Fibroblast of villous mesenchyme (primary cell): ENCODE results near the gene NRG4. TPM values are rescaled to one million over a fixed set of nuclear protein-coding genes. Genes with fewer than 3 reads are reported as not detected.
"Not testable (repeated sequence)": the region's sequence is repeated elsewhere in the genome, so short reads cannot be mapped to it uniquely, and the experiment has no call there.

ENCODE experiments used
- DNase-seq: peaks from one replicate; pipeline ENCODE4 v3.0.0-alpha.2; 2010; ENCODE audit warnings: low read depth
- H3K4me3 ChIP-seq: 2 replicates; pipeline ENCODE4 v1.5.1; 2011; ENCODE audit warnings: low read depth, mild to moderate bottlenecking, low read length
- total RNA-seq: library from RNA; depleted of rRNA; stranded (reverse); fragments of >200 nt; gene quantifications from 2 replicates; pipeline ENCODE4 v1.2.3, GENCODE V29; 2012
- TF ChIP-seq, protein P1 (sequence below): IDR thresholded peaks from 2 replicates; pipeline ENCODE4 v1.5.1; 2012; ENCODE audit warnings: low read depth, mild to moderate bottlenecking, low read length; ENCODE audit not compliant: insufficient read depth

Gene NRG4
- total RNA-seq, 1 donor, result under 0.01 TPM

DNA sequence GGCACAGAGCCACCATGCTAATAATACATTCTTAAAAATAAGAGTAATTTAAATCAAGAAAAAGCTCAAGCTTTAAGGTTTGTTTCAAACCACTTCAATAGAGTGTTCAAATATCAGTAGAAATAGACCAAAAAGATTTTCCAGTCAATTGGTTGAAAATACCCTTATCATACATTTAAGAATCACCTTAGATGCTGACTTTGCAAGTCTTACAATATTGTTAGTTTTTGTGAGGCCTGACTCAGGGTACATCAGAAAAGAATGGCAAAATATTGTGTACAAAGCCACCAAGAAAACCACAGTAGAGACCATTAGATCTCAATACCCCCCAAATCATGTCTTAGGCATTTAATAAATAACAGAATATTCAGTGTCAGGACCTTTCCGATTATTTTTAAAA, 19.8 kb upstream of the NRG4 start:
- H3K4me3 ChIP-seq, result no peak overlapping the region
- DNase-seq, result no peak
- TF ChIP-seq, protein P1, sequence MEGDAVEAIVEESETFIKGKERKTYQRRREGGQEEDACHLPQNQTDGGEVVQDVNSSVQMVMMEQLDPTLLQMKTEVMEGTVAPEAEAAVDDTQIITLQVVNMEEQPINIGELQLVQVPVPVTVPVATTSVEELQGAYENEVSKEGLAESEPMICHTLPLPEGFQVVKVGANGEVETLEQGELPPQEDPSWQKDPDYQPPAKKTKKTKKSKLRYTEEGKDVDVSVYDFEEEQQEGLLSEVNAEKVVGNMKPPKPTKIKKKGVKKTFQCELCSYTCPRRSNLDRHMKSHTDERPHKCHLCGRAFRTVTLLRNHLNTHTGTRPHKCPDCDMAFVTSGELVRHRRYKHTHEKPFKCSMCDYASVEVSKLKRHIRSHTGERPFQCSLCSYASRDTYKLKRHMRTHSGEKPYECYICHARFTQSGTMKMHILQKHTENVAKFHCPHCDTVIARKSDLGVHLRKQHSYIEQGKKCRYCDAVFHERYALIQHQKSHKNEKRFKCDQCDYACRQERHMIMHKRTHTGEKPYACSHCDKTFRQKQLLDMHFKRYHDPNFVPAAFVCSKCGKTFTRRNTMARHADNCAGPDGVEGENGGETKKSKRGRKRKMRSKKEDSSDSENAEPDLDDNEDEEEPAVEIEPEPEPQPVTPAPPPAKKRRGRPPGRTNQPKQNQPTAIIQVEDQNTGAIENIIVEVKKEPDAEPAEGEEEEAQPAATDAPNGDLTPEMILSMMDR, result no peak

DNA sequence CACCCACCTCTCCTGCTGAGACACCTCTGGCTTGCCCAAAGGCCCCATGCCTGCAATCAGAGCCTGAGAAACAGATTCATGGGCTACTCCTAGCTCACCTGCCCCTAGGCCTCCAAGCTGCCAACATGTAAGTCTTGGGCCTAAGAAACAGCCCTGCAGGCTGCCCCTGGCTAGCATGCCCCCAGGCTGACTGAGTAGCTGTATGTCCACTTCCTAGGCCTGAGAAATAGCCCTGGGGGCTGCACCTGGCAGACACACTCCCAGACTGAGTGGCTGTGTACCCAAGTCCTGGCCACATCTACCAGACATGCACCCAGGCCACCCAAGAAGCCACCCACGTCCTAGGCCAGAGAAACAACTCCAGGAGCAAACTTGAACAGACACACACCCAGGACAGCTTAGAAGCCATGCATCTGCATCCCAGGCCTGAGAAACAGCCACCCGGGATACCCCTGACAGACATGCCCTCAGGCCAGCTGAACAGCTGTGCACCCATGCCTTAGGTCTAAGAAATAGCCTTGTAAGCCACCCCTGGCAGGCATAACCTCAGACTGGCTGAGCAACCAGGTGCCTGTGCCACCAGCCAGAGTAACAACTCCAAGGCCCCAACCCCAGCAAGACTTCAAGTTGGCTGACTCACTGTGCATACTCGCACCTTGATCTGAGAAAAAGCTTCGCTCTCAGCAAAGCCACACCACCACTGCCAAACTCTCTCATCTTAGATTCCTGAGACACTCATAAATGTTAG, 12.0 kb upstream of the NRG4 start:
- TF ChIP-seq, protein P1, result no peak
- H3K4me3 ChIP-seq, result no peak overlapping the region
- DNase-seq, result no peak

DNA sequence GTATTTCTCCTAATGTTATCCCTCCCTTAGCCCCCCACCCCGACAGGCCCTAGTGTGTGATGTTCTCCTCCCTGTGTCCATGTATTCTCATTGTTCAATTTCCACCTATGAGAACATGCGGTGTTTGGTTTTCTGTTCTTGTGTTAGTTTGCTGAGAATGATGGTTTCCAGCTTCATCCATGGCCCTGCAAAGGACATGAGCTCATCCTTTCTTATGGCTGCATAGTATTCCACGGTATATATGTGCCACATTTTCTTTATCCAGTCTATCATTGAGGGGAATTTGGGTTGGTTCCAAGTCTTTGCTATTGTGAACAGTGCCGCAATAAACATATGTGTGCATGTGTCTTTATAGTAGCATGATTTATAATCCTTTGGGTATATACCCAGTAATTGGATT, 1.2 kb upstream of the NRG4 start:
- H3K4me3 ChIP-seq, DNase-seq: not testable (repeated sequence)

DNA sequence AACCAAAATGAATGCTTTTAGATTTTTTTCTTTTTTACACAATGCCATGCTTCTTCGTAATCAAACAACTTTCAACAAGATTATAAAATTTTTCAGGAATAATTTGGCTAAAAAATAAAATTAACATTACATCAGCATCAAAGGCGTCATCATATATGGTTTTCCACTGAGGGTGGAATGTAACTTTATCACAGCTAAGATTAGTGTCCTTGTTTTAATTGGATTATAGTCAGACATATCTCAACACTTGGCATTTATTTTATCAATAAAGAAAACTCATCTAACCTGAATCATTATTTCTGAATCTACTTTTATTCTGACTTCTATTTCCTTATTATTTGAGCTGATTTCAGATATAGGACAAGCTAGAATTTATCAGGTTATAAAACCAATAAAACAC, 1.6 kb downstream of the NRG4 start:
- DNase-seq, result no peak

DNA sequence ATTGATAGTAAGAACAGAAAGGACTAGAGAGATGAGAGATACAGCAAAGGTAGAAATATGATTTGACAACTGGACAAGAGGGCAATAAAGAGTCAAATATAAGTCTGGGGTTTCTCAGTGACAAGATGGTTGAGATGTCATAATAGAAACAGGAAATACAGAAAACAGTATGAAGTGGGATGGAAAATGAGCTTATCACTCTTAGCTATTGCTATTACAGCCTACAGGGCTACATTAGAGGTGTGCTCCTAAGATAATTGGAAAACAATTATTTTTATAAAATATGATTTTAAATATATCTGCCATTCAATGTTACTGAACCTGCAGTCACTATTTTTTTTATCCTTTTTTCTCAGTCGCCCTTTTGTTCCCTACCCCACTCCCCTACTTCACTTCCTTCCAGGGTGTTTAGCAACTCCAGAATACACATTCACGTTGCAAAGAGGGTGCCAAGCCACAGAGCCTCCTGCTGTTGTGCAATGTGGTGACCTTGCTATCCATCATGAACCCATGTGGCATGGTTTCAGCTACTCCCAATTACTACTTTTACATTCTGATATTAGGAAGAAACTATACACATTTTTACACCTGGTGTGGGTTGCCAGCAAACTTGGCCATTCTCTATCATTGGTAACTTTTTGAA, 6.0 kb downstream of the NRG4 start:
- no peak overlapping the region for H3K4me3 ChIP-seq
- peak; percentile 39 for DNase-seq
- TF ChIP-seq, protein P1, result no peak

More for the DNA sequence above, 1.6 kb downstream of the NRG4 start:
- TF ChIP-seq, protein P1, result no peak
- H3K4me3 ChIP-seq, result no peak overlapping the region

DNA sequence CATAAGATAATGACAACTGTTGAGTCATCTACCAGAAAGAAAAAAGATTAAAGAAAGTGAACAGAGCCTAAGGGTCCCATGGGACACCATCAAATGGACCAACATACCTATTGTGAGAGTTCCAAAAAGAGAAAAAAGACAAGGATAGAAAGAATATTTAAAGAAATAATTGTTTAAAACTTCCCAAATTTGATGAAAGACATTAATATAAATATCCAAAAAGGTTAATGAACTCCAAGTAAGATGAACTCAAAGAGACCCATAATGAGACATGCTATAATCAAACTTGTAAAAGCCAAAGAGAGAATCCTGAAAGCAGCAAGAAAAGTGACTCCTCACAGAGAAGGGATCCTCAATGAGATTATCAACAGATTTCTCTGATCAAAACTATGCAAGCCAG, 8.9 kb downstream of the NRG4 start:
- TF ChIP-seq, protein P1, result no peak
- no peak for DNase-seq
- H3K4me3 ChIP-seq, result no peak overlapping the region

DNA sequence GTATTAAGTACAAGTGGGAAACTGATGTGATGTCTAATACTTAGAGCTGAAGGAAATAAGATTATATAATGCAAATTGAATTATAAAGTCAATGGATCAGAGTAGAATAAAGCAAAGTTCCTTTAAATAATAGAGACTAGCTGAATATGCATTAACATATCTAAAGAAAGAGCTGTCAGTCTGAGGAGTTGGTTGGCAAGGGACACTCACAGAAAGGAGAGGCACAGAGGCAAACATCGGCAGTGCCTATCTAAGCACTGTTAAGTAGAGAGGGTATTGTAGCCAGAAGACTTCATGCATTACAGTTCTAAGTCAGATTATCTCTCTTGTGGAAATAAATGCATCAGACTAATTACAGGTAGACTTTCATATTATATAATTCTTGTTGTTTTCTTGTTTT, 16.6 kb downstream of the NRG4 start:
- no peak overlapping the region for H3K4me3 ChIP-seq
- TF ChIP-seq, protein P1, result no peak
- no peak for DNase-seq
